HCT116 (cell line): ENCODE results near the gene CARD10. TPM values are rescaled to one million over a fixed set of nuclear protein-coding genes. Genes with fewer than 3 reads are reported as not detected.

Experiments
- ATAC-seq: fragments of 200-7000 bp; cut with Tn5 transposase; 2 replicates; pipeline ENCODE4 v1.9.1; 2020; ENCODE audit warnings: mild to moderate bottlenecking, moderate library complexity
- BruUV-seq: library from RNA; stranded (reverse); fragments of 400-500 nt; replicated peaks from 2 replicates; lab custom pipeline; 2021; lab: Mats Ljungman, UMichigan
- CTCF ChIA-PET: fragments of 300-600 bp; sonication (Branson Sonifier 250); formaldehyde crosslinking; loops from one replicate; lab custom pipeline; 2021; ENCODE audit warnings: antibody characterized with exemption; lab: Charles Lee
- POLR2A ChIA-PET: fragments of 300-600, 350-600 bp; sonication (Branson Sonifier 250); formaldehyde crosslinking; loops from one replicate; lab custom pipeline; 2021; ENCODE audit warnings: antibody characterized with exemption; lab: Charles Lee
- RAD21 ChIA-PET, 2 experiments: fragments of 300-600 bp; sonication (Branson Sonifier 250); formaldehyde crosslinking; loops; one replicate each; lab custom pipeline; 2023; ENCODE audit warnings: low total read pairs in 2 of 2; ENCODE audit not compliant: uncharacterized antibody in 2 of 2, unreplicated experiment in 2 of 2, low non-redundant PET in 1 of 2; lab: Charles Lee
- DNase-seq: peaks from one replicate; pipeline ENCODE4 v3.0.0-alpha.2; 2010; ENCODE audit warnings: low read depth, low spot score
- H2AFZ ChIP-seq: fragments of 200-600 bp; shearing (Covaris generic), sonication (generic); 2 replicates; pipeline ENCODE4 v1.6.1; 2017; ENCODE audit warnings: low read depth, mixed run types, mixed read lengths, antibody characterized with exemption, low read length; ENCODE audit not compliant: poor library complexity, severe bottlenecking
- H3K27ac ChIP-seq: 2 replicates; pipeline ENCODE4 v1.5.1; 2012; ENCODE audit warnings: low read depth, low read length
- H3K27me3 ChIP-seq: fragments of 200-600 bp; sonication (generic); 2 replicates; pipeline ENCODE4 v1.6.1; 2016; ENCODE audit warnings: mixed run types, low read length, mixed read lengths; ENCODE audit not compliant: insufficient read depth
- H3K36me3 ChIP-seq, 2 experiments: fragments of 200-500 bp in 1 of 2; fragments of 200-600 bp in 1 of 2; sonication (Bioruptor generic) in 1 of 2; sonication (generic) in 1 of 2; 2 replicates each; pipeline versions ENCODE4 v1.5.1 to v1.6.1; 2014 to 2016; ENCODE audit warnings: low read length in 2 of 2, inconsistent platforms in 1 of 2, mixed read lengths in 1 of 2, mixed run types in 1 of 2; ENCODE audit not compliant: insufficient read depth in 2 of 2, control insufficient read depth in 1 of 2
- H3K4me1 ChIP-seq, 2 experiments: fragments of 200-600 bp in 1 of 2; sonication (generic) in 1 of 2; 2 replicates each; pipeline versions ENCODE4 v1.5.1 to v1.6.1; 2012 to 2017; ENCODE audit warnings: low read length in 2 of 2, inconsistent platforms in 1 of 2, mild to moderate bottlenecking in 1 of 2, mixed read lengths in 1 of 2, mixed run types in 1 of 2, moderate library complexity in 1 of 2; ENCODE audit not compliant: insufficient read depth in 2 of 2, control insufficient read depth in 1 of 2
- H3K4me2 ChIP-seq: fragments of 200-600 bp; sonication (generic); 2 replicates; pipeline ENCODE4 v1.6.1; 2017; ENCODE audit warnings: mixed run types, low read length, mixed read lengths
- H3K4me3 ChIP-seq, 2 experiments: fragments of 200-600 bp in 1 of 2; sonication (generic) in 1 of 2; replicated peaks in 1 of 2; 2 replicates each; pipeline ENCODE4 v1.5.1; 2011 to 2016; ENCODE audit warnings: low read length in 2 of 2, control low read depth in 1 of 2, low read depth in 1 of 2, mild to moderate bottlenecking in 1 of 2, mixed read lengths in 1 of 2, mixed run types in 1 of 2
- H3K79me2 ChIP-seq: fragments of 200-600 bp; sonication (generic); 2 replicates; pipeline ENCODE4 v1.6.1; 2017; ENCODE audit warnings: mild to moderate bottlenecking, mixed run types, low read length, moderate library complexity, mixed read lengths; ENCODE audit not compliant: insufficient read depth
- H3K9ac ChIP-seq: fragments of 200-600 bp; sonication (generic); 2 replicates; pipeline ENCODE4 v1.6.1; 2016; ENCODE audit warnings: low read length, mixed read lengths
- H3K9me2 ChIP-seq: fragments of 200-600 bp; sonication (generic), shearing (Covaris generic); 2 replicates; pipeline ENCODE4 v1.6.1; 2017; ENCODE audit warnings: mixed run types, mild to moderate bottlenecking, moderate library complexity; ENCODE audit not compliant: insufficient read depth
- H3K9me3 ChIP-seq, 2 experiments: fragments of 200-500 bp in 1 of 2; fragments of 200-600 bp in 1 of 2; sonication (Bioruptor generic) in 1 of 2; sonication (generic) in 1 of 2; 2 replicates each; pipeline ENCODE4 v1.6.1; 2014 to 2017; ENCODE audit warnings: low read length in 2 of 2, mixed read lengths in 2 of 2, inconsistent platforms in 1 of 2, low read depth in 1 of 2, mild to moderate bottlenecking in 1 of 2, mixed run types in 1 of 2, moderate library complexity in 1 of 2; ENCODE audit not compliant: control insufficient read depth in 1 of 2, insufficient read depth in 1 of 2
- H4K20me1 ChIP-seq: fragments of 200-600 bp; sonication (generic), shearing (Covaris generic); 2 replicates; pipeline ENCODE4 v1.6.1; 2017; ENCODE audit warnings: mixed run types, mild to moderate bottlenecking, moderate library complexity; ENCODE audit not compliant: insufficient read depth
- ATF3 ChIP-seq: IDR thresholded peaks from 2 replicates; pipeline ENCODE4 v1.6.1; 2012
- CBX3 ChIP-seq: IDR thresholded peaks from 2 replicates; pipeline ENCODE4 v1.6.1; 2012; ENCODE audit warnings: low read depth
- CEBPB ChIP-seq: IDR thresholded peaks from 2 replicates; pipeline ENCODE4 v1.6.1; 2012; ENCODE audit warnings: low read depth
- CTCF ChIP-seq, 3 experiments: fragments of 200-600 bp in 1 of 3; sonication (generic) in 1 of 3; IDR thresholded peaks in 2 of 3; conservative IDR thresholded peaks in 1 of 3; 2 replicates each; pipeline ENCODE4 v1.5.1; 2012 to 2017; ENCODE audit warnings: low read depth in 2 of 3, low read length in 2 of 3, antibody characterized with exemption in 1 of 3, borderline replicate concordance in 1 of 3, control low read depth in 1 of 3, mild to moderate bottlenecking in 1 of 3, mixed read lengths in 1 of 3, mixed run types in 1 of 3, moderate library complexity in 1 of 3; ENCODE audit not compliant: insufficient read depth in 1 of 3
- EZH2 ChIP-seq: fragments of 200-600 bp; sonication (generic); IDR thresholded peaks from 2 replicates; pipeline ENCODE4 v1.6.1; 2017; ENCODE audit warnings: antibody characterized with exemption, mixed run types
- EZH2phosphoT487 ChIP-seq: fragments of 200-600 bp; IDR thresholded peaks from 2 replicates; pipeline ENCODE4 v1.6.1; 2018; ENCODE audit warnings: antibody characterized with exemption, borderline replicate concordance
- POLR2A ChIP-seq: IDR thresholded peaks from 2 replicates; pipeline ENCODE4 v1.7.0; 2011; ENCODE audit warnings: borderline replicate concordance; ENCODE audit not compliant: insufficient read depth, insufficient read length; ENCODE audit errors: extremely low read depth
- POLR2AphosphoS5 ChIP-seq: IDR thresholded peaks from 2 replicates; pipeline ENCODE4 v1.6.1; 2011; ENCODE audit warnings: mild to moderate bottlenecking, low read depth, low read length, moderate library complexity
- RAD21 ChIP-seq: IDR thresholded peaks from 2 replicates; pipeline ENCODE4 v1.6.1; 2012; ENCODE audit warnings: low read depth, mild to moderate bottlenecking
- REST ChIP-seq: IDR thresholded peaks from 2 replicates; pipeline ENCODE4 v1.6.1; 2012; ENCODE audit warnings: low read depth
- SIN3A ChIP-seq: IDR thresholded peaks from 2 replicates; pipeline ENCODE4 v1.6.1; 2012; ENCODE audit warnings: low read depth
- SP1 ChIP-seq: IDR thresholded peaks from 2 replicates; pipeline ENCODE4 v1.6.1; 2012; ENCODE audit warnings: low read depth
- SRF ChIP-seq: IDR thresholded peaks from 2 replicates; pipeline ENCODE4 v1.6.1; 2012; ENCODE audit warnings: low read depth
- TCF7L2 ChIP-seq: IDR thresholded peaks from 2 replicates; pipeline ENCODE4 v1.7.0; 2011; ENCODE audit warnings: borderline replicate concordance, inconsistent platforms; ENCODE audit not compliant: insufficient read depth, insufficient read length; ENCODE audit errors: extremely low read depth
- YY1 ChIP-seq: IDR thresholded peaks from 2 replicates; pipeline ENCODE4 v1.6.1; 2011; ENCODE audit warnings: low read length, low read depth, moderate library complexity, mild to moderate bottlenecking; ENCODE audit not compliant: insufficient replicate concordance; ENCODE audit errors: extremely low read depth
- ZBTB33 ChIP-seq: IDR thresholded peaks from 2 replicates; pipeline ENCODE4 v1.6.1; 2011; ENCODE audit warnings: mild to moderate bottlenecking, low read length, moderate library complexity; ENCODE audit not compliant: insufficient replicate concordance; ENCODE audit errors: extremely low read depth
- ZFX ChIP-seq: fragments of 450-650 bp; IDR thresholded peaks from 2 replicates; pipeline ENCODE4 v1.6.1; 2017
- ZNF274 ChIP-seq: fragments of 200-500 bp; sonication (Bioruptor generic); IDR thresholded peaks from 2 replicates; pipeline ENCODE4 v1.6.1; 2014; ENCODE audit warnings: mild to moderate bottlenecking, low read depth, low read length, inconsistent platforms
- intact Hi-C: fragments of 100-400 bp; cut with micrococcal nuclease; formaldehyde crosslinking; loops from 2 replicates; pipeline ENCODE4 v1.10.0; 2022
- total RNA-seq: library from RNA; stranded (reverse); gene quantifications from one replicate; pipeline ENCODE4 v1.2.1, GENCODE V29; 2021; ENCODE audit not compliant: unreplicated experiment

CARD10 gene
- total RNA-seq, 1 experiment from 2014 or later: 32.0 TPM

- no peak overlapping the region for H3K27ac ChIP-seq
- no peak overlapping the region for H2AFZ ChIP-seq
- no peaks in the 10 kb centered on the region for H4K20me1 ChIP-seq
- intact Hi-C loops: no loop called here
- H3K9ac ChIP-seq: no peak overlapping the region
- no peaks in the 10 kb centered on the region for H3K36me3 ChIP-seq
- no peak overlapping the region for H3K4me3 ChIP-seq
- ATAC-seq (no peak), DNase-seq (no peak)
- no peaks in the 10 kb centered on the region for H3K79me2 ChIP-seq
- ChIA-PET POLR2A (no interaction called here), CTCF (no interaction called here), RAD21 (no interaction called here)
- no peaks in the 10 kb centered on the region for H3K9me3 ChIP-seq
- H3K27me3 ChIP-seq: no peaks in the 10 kb centered on the region; the same call in 1 of the 2 replicates
- no peak overlapping the region for H3K4me2 ChIP-seq
- BruUV-seq: no TSS peak
- no peak for TF ChIP-seq ZFX
- no peak for TF ChIP-seq ZNF274
- no peak for TF ChIP-seq POLR2A
- TF ChIP-seq TCF7L2: no peak
- TF ChIP-seq SRF: no peak
- no peak for TF ChIP-seq CTCF (IDR thresholded peaks at IDR 0.05 in 2 of 3, conservative IDR thresholded peaks at IDR 0.05 in 1 of 3; ENCODE audit: borderline replicate concordance in 1 of 3, insufficient read depth in 1 of 3, low read depth in 2 of 3, low read length in 2 of 3)
- no peak for TF ChIP-seq ATF3
- TF ChIP-seq EZH2: no peak
- no peak for TF ChIP-seq EZH2phosphoT487
- no peak for TF ChIP-seq SIN3A
- TF ChIP-seq REST: no peak
- TF ChIP-seq CBX3: no peak
- TF ChIP-seq RAD21: no peak
- no peak for TF ChIP-seq ZBTB33
- no peak for TF ChIP-seq YY1
- TF ChIP-seq CEBPB: no peak
- TF ChIP-seq SP1: no peak
- TF ChIP-seq POLR2AphosphoS5: no peak
- H3K4me1 ChIP-seq: no peaks in the 10 kb centered on the region
- no peaks in the 10 kb centered on the region for H3K9me2 ChIP-seq
These were observed 55.0 kb downstream of the CARD10 start for GRCh38 chr22:37464181-37464580.
